H1 (cell line): Measurements from ENCODE around the gene SIRT7. TPM values are rescaled to one million over a fixed set of nuclear protein-coding genes. Genes with fewer than 3 reads are reported as not detected.

ENCODE experiments used
- CTCF ChIA-PET: fragments of 300-600 bp; sonication (Branson Sonifier 250); formaldehyde crosslinking; loops from one replicate; lab custom pipeline; 2021; ENCODE audit not compliant: partially characterized antibody; lab: Charles Lee
- POLR2A ChIA-PET: fragments of 300-600 bp; sonication (Branson Sonifier 250); formaldehyde crosslinking; loops from one replicate; lab custom pipeline; 2021; ENCODE audit warnings: inconsistent platforms; ENCODE audit not compliant: partially characterized antibody; lab: Charles Lee
- DNase-seq, 2 experiments: peaks; one replicate each; pipeline versions ENCODE4 v3.0.0 to v3.0.0-alpha.2; 2010 to 2022; ENCODE audit warnings: low spot score in 2 of 2, low read depth in 1 of 2, mixed read lengths in 1 of 2
- FAIRE-seq: peaks from 2 replicates; lab custom pipeline; 2011; peaks lifted over from hg19 to GRCh38; lab: Jason Lieb, UNC
- H2AFZ ChIP-seq: 2 replicates; pipeline ENCODE4 v1.8.1; 2012; ENCODE audit warnings: low read length, inconsistent platforms
- H2AK5ac ChIP-seq: 2 replicates; pipeline ENCODE4 v1.6.1; 2013; ENCODE audit warnings: low read depth, low read length
- H2BK120ac ChIP-seq: replicated peaks from 2 replicates; pipeline ENCODE3; 2013; ENCODE audit warnings: low read depth, low read length, inconsistent platforms
- H2BK12ac ChIP-seq: 2 replicates; pipeline ENCODE4 v1.6.1; 2013; ENCODE audit warnings: low read depth, low read length
- H2BK15ac ChIP-seq: 2 replicates; pipeline ENCODE4 v1.6.1; 2013; ENCODE audit warnings: low read length
- H2BK20ac ChIP-seq: 2 replicates; pipeline ENCODE4 v1.6.1; 2013; ENCODE audit warnings: low read length
- H2BK5ac ChIP-seq: 2 replicates; pipeline ENCODE4 v1.6.1; 2013; ENCODE audit warnings: low read depth, low read length
- H3K14ac ChIP-seq: 2 replicates; pipeline ENCODE4 v1.6.1; 2013; ENCODE audit warnings: inconsistent platforms; ENCODE audit not compliant: insufficient read length
- H3K18ac ChIP-seq: 2 replicates; pipeline ENCODE4 v1.6.1; 2013; ENCODE audit warnings: low read length; ENCODE audit errors: extremely low read depth
- H3K23ac ChIP-seq: 2 replicates; pipeline ENCODE4 v1.6.1; 2013; ENCODE audit warnings: inconsistent platforms; ENCODE audit not compliant: insufficient read length
- H3K23me2 ChIP-seq: 2 replicates; pipeline ENCODE4 v1.6.1; 2013; ENCODE audit warnings: low read depth, low read length
- H3K27ac ChIP-seq: 2 replicates; pipeline ENCODE4 v1.6.1; 2011; ENCODE audit warnings: low read depth, low read length, inconsistent platforms
- H3K27me3 ChIP-seq, 4 experiments: replicated peaks in 1 of 4; 1 replicate in 1 of 4; 2 replicates in 3 of 4; pipeline versions ENCODE4 v1.6.1 to v1.8.1; 2011 to 2013; ENCODE audit warnings: low read length in 3 of 4, mild to moderate bottlenecking in 3 of 4, inconsistent platforms in 2 of 4, mixed read lengths in 2 of 4, moderate library complexity in 1 of 4; ENCODE audit not compliant: control insufficient read depth in 3 of 4, insufficient read depth in 3 of 4; ENCODE audit errors: extremely low read depth in 1 of 4
- H3K36me3 ChIP-seq, 4 experiments: 2 replicates each; pipeline versions ENCODE4 v1.6.1 to v1.8.1; 2011 to 2013; ENCODE audit warnings: mild to moderate bottlenecking in 4 of 4, low read length in 3 of 4, moderate library complexity in 2 of 4, control low read depth in 1 of 4, inconsistent platforms in 1 of 4; ENCODE audit not compliant: insufficient read depth in 4 of 4, control insufficient read depth in 2 of 4
- H3K4ac ChIP-seq: replicated peaks from 2 replicates; pipeline ENCODE3; 2013; ENCODE audit warnings: low read length, low read depth, mixed read lengths, inconsistent platforms; ENCODE audit not compliant: insufficient read length
- H3K4me1 ChIP-seq, 4 experiments: replicated peaks in 1 of 4; 1 replicate in 1 of 4; 2 replicates in 3 of 4; pipeline versions ENCODE4 v1.6.1 to v1.8.1; 2011 to 2013; ENCODE audit warnings: low read length in 3 of 4, inconsistent platforms in 2 of 4, mixed read lengths in 1 of 4; ENCODE audit not compliant: insufficient read depth in 4 of 4, control insufficient read depth in 3 of 4
- H3K4me2 ChIP-seq, 2 experiments: 2 replicates each; pipeline versions ENCODE4 v1.6.1 to v1.8.1; 2011 to 2013; ENCODE audit warnings: low read depth in 2 of 2, low read length in 2 of 2, control low read depth in 1 of 2, inconsistent platforms in 1 of 2, mild to moderate bottlenecking in 1 of 2; ENCODE audit not compliant: insufficient read depth in 1 of 2
- H3K4me3 ChIP-seq, 4 experiments: fragments of 200-600, 300-600 bp in 1 of 4; sonication (generic), shearing (Covaris generic), sonication (Bioruptor Twin) in 1 of 4; 2 replicates each; pipeline versions ENCODE4 v1.5.1 to v1.8.1; 2011 to 2016; ENCODE audit warnings: low read length in 4 of 4, low read depth in 3 of 4, control low read depth in 2 of 4, inconsistent platforms in 2 of 4, mild to moderate bottlenecking in 2 of 4, mixed read lengths in 1 of 4, moderate library complexity in 1 of 4; ENCODE audit not compliant: insufficient read depth in 2 of 4; ENCODE audit errors: extremely low read depth in 1 of 4
- H3K56ac ChIP-seq: replicated peaks from 2 replicates; pipeline ENCODE3; 2013; ENCODE audit warnings: low read depth, mild to moderate bottlenecking, mixed read lengths, low read length, inconsistent platforms; ENCODE audit not compliant: insufficient read length
- H3K79me1 ChIP-seq: 2 replicates; pipeline ENCODE4 v1.6.1; 2013; ENCODE audit warnings: low read depth, low read length, control low read depth
- H3K79me2 ChIP-seq, 2 experiments: 2 replicates each; pipeline versions ENCODE4 v1.6.1 to v1.8.1; 2012 to 2013; ENCODE audit warnings: low read length in 2 of 2, mild to moderate bottlenecking in 2 of 2, inconsistent platforms in 1 of 2; ENCODE audit not compliant: insufficient read depth in 2 of 2, control insufficient read depth in 1 of 2
- H3K9ac ChIP-seq, 4 experiments: replicated peaks in 1 of 4; 1 replicate in 1 of 4; 2 replicates in 3 of 4; pipeline versions ENCODE4 v1.6.1 to v1.8.1; 2011 to 2013; ENCODE audit warnings: low read depth in 3 of 4, low read length in 3 of 4, control low read depth in 2 of 4, mild to moderate bottlenecking in 2 of 4, moderate library complexity in 2 of 4, inconsistent platforms in 1 of 4; ENCODE audit errors: extremely low read depth in 1 of 4
- H3K9me3 ChIP-seq, 2 experiments: 2 replicates each; pipeline versions ENCODE4 v1.6.1 to v1.8.1; 2012 to 2013; ENCODE audit warnings: mild to moderate bottlenecking in 2 of 2, moderate library complexity in 2 of 2, control low read depth in 1 of 2, inconsistent platforms in 1 of 2, low read depth in 1 of 2, low read length in 1 of 2, mixed read lengths in 1 of 2; ENCODE audit not compliant: insufficient read depth in 2 of 2
- H4K20me1 ChIP-seq, 2 experiments: replicated peaks in 1 of 2; 2 replicates each; pipeline versions ENCODE3 to v1.8.1; 2011 to 2013; ENCODE audit warnings: inconsistent platforms in 2 of 2, low read length in 2 of 2, mild to moderate bottlenecking in 1 of 2; ENCODE audit not compliant: insufficient read depth in 2 of 2, control insufficient read depth in 1 of 2
- H4K5ac ChIP-seq: 2 replicates; pipeline ENCODE4 v1.6.1; 2013; ENCODE audit warnings: low read length, low read depth, mixed read lengths, inconsistent platforms; ENCODE audit not compliant: insufficient read length
- H4K8ac ChIP-seq: 2 replicates; pipeline ENCODE4 v1.8.0; 2013; ENCODE audit warnings: mild to moderate bottlenecking, moderate library complexity, low read length, inconsistent platforms; ENCODE audit not compliant: insufficient read depth; ENCODE audit errors: extremely low read depth
- H4K91ac ChIP-seq: replicated peaks from 2 replicates; pipeline ENCODE3; 2013; ENCODE audit warnings: low read length, mixed read lengths, inconsistent platforms; ENCODE audit not compliant: insufficient read length
- BRCA1 ChIP-seq: IDR thresholded peaks from 2 replicates; pipeline ENCODE4 v1.6.1; 2012; ENCODE audit warnings: low read depth, low read length, improper control_type of control experiment
- CEBPB ChIP-seq: IDR thresholded peaks from 2 replicates; pipeline ENCODE4 v1.6.1; 2012; ENCODE audit warnings: low read depth, low read length
- FOSL1 ChIP-seq: IDR thresholded peaks from 2 replicates; pipeline ENCODE4 v1.6.1; 2011; ENCODE audit warnings: mild to moderate bottlenecking, low read depth, low read length, moderate library complexity; ENCODE audit not compliant: insufficient read depth
- GABPA ChIP-seq: IDR thresholded peaks from 2 replicates; pipeline ENCODE4 v1.6.1; 2011; ENCODE audit warnings: mild to moderate bottlenecking, low read length, moderate library complexity, borderline replicate concordance; ENCODE audit not compliant: insufficient read depth
- MAFK ChIP-seq: IDR thresholded peaks from 2 replicates; pipeline ENCODE4 v1.6.1; 2012; ENCODE audit warnings: low read depth, mild to moderate bottlenecking, improper control_type of control experiment, low read length
- NRF1 ChIP-seq: IDR thresholded peaks from 2 replicates; pipeline ENCODE4 v1.6.1; 2011; ENCODE audit warnings: mild to moderate bottlenecking, low read depth, low read length, improper control_type of control experiment
- POLR2AphosphoS5 ChIP-seq: IDR thresholded peaks from 2 replicates; pipeline ENCODE4 v1.6.1; 2011; ENCODE audit warnings: low read depth, low read length
- RBBP5 ChIP-seq: IDR thresholded peaks from 2 replicates; pipeline ENCODE4 v1.7.1; 2012; ENCODE audit warnings: low read depth, mild to moderate bottlenecking, inconsistent platforms, low read length, moderate library complexity, borderline replicate concordance
- RXRA ChIP-seq: IDR thresholded peaks from 2 replicates; pipeline ENCODE4 v1.6.1; 2011; ENCODE audit warnings: low read depth, mild to moderate bottlenecking, low read length, moderate library complexity; ENCODE audit not compliant: insufficient read depth
- SAP30 ChIP-seq: fragments of 300-600 bp; sonication (generic); IDR thresholded peaks from 2 replicates; pipeline ENCODE4 v1.7.1; 2012; ENCODE audit warnings: low read length, moderate library complexity, mild to moderate bottlenecking, inconsistent platforms; ENCODE audit not compliant: insufficient read depth, insufficient replicate concordance
- SIN3A ChIP-seq, 2 experiments: IDR thresholded peaks in 1 of 2; conservative IDR thresholded peaks in 1 of 2; 2 replicates each; pipeline ENCODE4 v1.6.1; 2011 to 2012; ENCODE audit warnings: low read length in 2 of 2, improper control_type of control experiment in 1 of 2, low read depth in 1 of 2, mild to moderate bottlenecking in 1 of 2
- TAF1 ChIP-seq: IDR thresholded peaks from 2 replicates; pipeline ENCODE4 v1.6.1; 2011; ENCODE audit warnings: mild to moderate bottlenecking, low read depth, low read length
- WGBS, 2 experiments: shearing (Covaris generic) in 1 of 2; methylation state at CpG; one replicate each; pipeline versions ENCODE4 v1.1.6 to v1.1.7; 2013 to 2015; ENCODE audit warnings: low lambda C conversion rate in 2 of 2, mixed read lengths in 2 of 2, inconsistent platforms in 1 of 2, low coverage in 1 of 2, missing lambda C conversion rate in 1 of 2; ENCODE audit not compliant: insufficient replicate concordance in 2 of 2, insufficient coverage in 1 of 2, insufficient read length in 1 of 2; ENCODE audit errors: extremely low coverage in 1 of 2, missing lambda C conversion rate in 1 of 2; 5-methylcytosine and 5-hydroxymethylcytosine counted together
- polyA plus RNA-seq, 7 experiments: library from polyadenylated mRNA; depleted of rRNA in 3 of 7; stranded (reverse) in 5 of 7; unstranded in 2 of 7; fragments of >200 nt in 5 of 7; fragments of 200-250 nt in 2 of 7; gene quantifications; 1 replicate in 5 of 7; 2 replicates in 1 of 7; 4 replicates in 1 of 7; pipeline versions ENCODE4 v1.2.1 to v1.2.3, GENCODE V29; 2011 to 2013; ENCODE audit warnings: missing spikeins in 2 of 7, mixed read lengths in 2 of 7
- total RNA-seq: library from RNA; stranded (reverse); fragmentation: NEBNext Ultra II Directional; extraction: Animal tissue kit (Norgen Biotek cat#: 25700); gene quantifications from 2 replicates; pipeline ENCODE4 v1.2.1, GENCODE V29; 2021

Gene SIRT7
- total and polyA plus RNA-seq, 2 of the 8 experiments (the other 6 are each of a cell fraction or from before 2014, with no cell fraction given): 5.8 to 16.6 TPM

DNA sequence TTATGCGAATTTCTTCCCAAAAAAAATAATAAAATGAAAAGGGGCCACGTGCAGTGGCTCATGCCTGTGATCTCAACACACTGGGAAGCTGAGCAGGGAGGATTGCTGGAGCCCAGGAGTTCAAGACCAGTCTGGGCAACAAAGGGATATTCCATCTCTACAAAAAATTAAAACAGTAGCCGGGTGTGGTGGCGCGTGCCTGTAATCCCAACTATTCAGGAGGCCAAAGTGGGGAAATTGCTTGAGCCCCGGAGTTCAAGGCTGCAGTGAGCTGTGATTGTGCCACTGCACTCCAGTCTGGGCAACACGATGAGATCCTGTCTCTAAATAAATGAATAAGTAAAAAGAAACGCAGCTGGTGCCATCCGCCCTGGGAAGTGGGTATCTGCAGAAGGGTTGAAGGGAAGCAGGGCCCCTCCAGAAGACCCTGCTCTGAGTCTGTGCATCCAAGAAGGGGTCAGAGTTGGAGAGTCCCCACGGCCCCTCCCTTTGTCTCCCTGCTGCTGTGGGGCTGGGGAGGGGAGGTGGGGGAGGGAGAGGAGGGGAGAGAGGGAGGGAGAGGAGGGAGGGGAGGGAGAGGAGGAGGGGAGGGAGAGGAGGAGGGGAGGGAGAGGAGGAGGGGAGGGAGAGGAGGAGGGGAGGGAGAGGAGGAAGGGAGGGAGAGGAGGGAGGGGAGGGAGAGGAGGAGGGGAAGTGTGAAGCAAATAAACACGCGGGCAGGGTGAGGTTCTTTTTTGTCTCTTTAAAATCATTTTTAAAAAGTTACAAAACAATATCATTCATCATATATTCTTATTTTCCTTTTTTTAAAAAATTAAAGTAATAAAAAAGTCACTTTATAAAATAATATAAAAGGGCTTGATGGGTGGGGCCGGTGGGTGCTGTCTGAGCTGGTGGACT lies 34.1 kb upstream of the SIRT7 start:
- Histone ChIP-seq H3K4me1 (no peaks in the 10 kb centered on the region; a peak in 1 of 7 replicates), H3K9me3 (no peaks in the 10 kb centered on the region), H4K20me1 (no peaks in the 10 kb centered on the region), H3K14ac (no peak overlapping the region), H3K18ac (no peak overlapping the region), H4K5ac (no peak overlapping the region), H3K79me2 (no peaks in the 10 kb centered on the region), H2BK20ac (no peak overlapping the region), H2AFZ (no peak overlapping the region), H3K56ac (no peak overlapping the region), H3K36me3 (no peaks in the 10 kb centered on the region), H2AK5ac (no peak overlapping the region), H2BK12ac (no peak overlapping the region), H2BK5ac (no peak overlapping the region), H3K4me2 (no peak overlapping the region), H3K27me3 (peaks cover 0 to 16% (median 0%) of the 10 kb centered on the region in 4 experiments; a peak in 3 of 7 replicates), H3K4ac (no peak overlapping the region), H3K23ac (no peak overlapping the region), H3K23me2 (no peaks in the 10 kb centered on the region), H3K4me3 (no peak overlapping the region), H2BK120ac (no peak overlapping the region), H2BK15ac (no peak overlapping the region), H4K8ac (no peak overlapping the region; the same call in 1 of the 2 replicates), H3K9ac (no peak overlapping the region), H3K79me1 (no peaks in the 10 kb centered on the region), H4K91ac (no peak overlapping the region), H3K27ac (no peak overlapping the region)
- WGBS, 2 experiments: 79% methylated on average over 10 of the region's 13 CpGs; no CpG with 5 or more reads in 1 of the 2 experiments
- FAIRE-seq (no peak), DNase-seq (no peak)
- ChIA-PET POLR2A (interaction anchor here (0.6 to 2.4 kb wide), 7 partner anchors 8 to 27 kb away, joined by 3 to 8 read pairs (median 3); partner anchors contain the start of gene MAFG), CTCF (interaction anchor here (1.1 to 2.3 kb wide), 3 partner anchors 8 to 82 kb away, joined by 3 to 9 read pairs (median 8); partner anchors contain the start of genes MAFG and NOTUM)
- no peak for TF ChIP-seq POLR2AphosphoS5
- TF ChIP-seq SAP30: no peak
- no peak for TF ChIP-seq SIN3A (conservative IDR thresholded peaks at IDR 0.05 in 1 of 2, IDR thresholded peaks at IDR 0.05 in 1 of 2; ENCODE audit: low read depth in 1 of 2, low read length in 2 of 2)
- TF ChIP-seq TAF1: no peak
- TF ChIP-seq NRF1: no peak
- TF ChIP-seq RBBP5: no peak
- TF ChIP-seq BRCA1: no peak
- no peak for TF ChIP-seq FOSL1
- no peak for TF ChIP-seq CEBPB
- TF ChIP-seq RXRA: no peak
- TF ChIP-seq GABPA: no peak
- TF ChIP-seq MAFK: no peak
